Measurements from ENCODE around the gene GRM8.

DNA sequence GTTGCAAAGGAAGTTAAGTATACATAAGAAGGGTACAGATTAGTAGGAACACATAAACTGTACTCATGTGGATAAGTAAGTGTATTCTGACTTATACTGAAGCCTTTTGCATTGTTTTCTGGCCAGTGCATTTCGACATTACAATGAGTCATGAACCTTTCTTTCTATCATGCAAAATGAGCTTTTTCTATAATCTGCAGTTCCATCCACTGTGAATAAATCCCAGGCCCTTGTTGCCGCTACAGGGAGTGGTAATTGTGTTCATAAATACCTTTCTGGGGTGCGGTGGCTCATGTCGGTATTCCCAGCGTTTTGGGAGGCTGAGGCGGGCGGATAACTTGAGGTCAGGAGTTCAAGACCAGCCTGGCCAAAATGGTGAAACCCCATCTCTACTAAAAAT is 858.3 kb downstream of the GRM8 start:
- TF ChIP-seq FOXK2 (IDR thresholded peaks at IDR 0.05), result no peak
- TF ChIP-seq BHLHE40 (IDR thresholded peaks at IDR 0.05; ENCODE audit: borderline replicate concordance), result no peak
- no peak for TF ChIP-seq ZNF384 (IDR thresholded peaks at IDR 0.05)
- TF ChIP-seq SUZ12 (IDR thresholded peaks at IDR 0.05), result no peak
- no peak for TF ChIP-seq NFRKB (IDR thresholded peaks at IDR 0.05)
- no peak for TF ChIP-seq SP1 (IDR thresholded peaks at IDR 0.05)
- no peak for TF ChIP-seq FOXM1 (IDR thresholded peaks at IDR 0.05; ENCODE audit: borderline replicate concordance)
- TF ChIP-seq HDGF (IDR thresholded peaks at IDR 0.05; ENCODE audit: borderline replicate concordance), result no peak
- TF ChIP-seq, protein P1, sequence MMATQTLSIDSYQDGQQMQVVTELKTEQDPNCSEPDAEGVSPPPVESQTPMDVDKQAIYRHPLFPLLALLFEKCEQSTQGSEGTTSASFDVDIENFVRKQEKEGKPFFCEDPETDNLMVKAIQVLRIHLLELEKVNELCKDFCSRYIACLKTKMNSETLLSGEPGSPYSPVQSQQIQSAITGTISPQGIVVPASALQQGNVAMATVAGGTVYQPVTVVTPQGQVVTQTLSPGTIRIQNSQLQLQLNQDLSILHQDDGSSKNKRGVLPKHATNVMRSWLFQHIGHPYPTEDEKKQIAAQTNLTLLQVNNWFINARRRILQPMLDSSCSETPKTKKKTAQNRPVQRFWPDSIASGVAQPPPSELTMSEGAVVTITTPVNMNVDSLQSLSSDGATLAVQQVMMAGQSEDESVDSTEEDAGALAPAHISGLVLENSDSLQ (IDR thresholded peaks at IDR 0.05), result no peak

Data from HEK293T (cell line).